AML-193 (cell line): Measurements from ENCODE around the gene CCDC73.
"Not testable (repeated sequence)": the region's sequence is repeated elsewhere in the genome, so short reads cannot be mapped to it uniquely, and the experiment has no call there.

Source experiments
- DNase-seq, 2 experiments: peaks; one replicate each; lab custom pipeline; 2025; lab: John Stamatoyannopoulos, UW

The CCDC73 gene

DNA sequence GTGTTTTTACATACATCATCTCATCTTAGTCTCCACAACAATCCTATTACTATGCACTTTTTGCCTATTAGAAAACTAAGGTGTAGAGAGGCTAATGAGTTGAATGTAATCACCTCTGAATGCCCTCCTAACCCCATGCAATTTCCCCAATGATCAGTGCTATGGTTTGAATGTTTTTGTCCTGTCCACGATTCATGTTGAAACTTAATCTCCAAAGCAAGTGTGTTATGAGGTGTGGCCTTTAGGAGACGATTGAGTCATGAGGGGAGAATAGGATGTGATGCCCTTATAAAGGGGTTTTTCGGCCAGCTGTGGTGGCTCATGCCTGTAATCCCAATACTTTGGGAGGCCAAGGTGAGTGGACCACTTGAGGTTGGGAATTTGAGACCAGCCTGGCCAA lies 2.0 kb upstream of the CCDC73 start:
- no peak for DNase-seq

- peak; percentile 33 to 38 for DNase-seq
Measured at GRCh38 chr11:32792948-32793475, 1.4 kb downstream of the CCDC73 start.

GRCh38 chr11:32792111-32792947 lies 2.1 kb downstream of the CCDC73 start:
- DNase-seq: no peak

DNA sequence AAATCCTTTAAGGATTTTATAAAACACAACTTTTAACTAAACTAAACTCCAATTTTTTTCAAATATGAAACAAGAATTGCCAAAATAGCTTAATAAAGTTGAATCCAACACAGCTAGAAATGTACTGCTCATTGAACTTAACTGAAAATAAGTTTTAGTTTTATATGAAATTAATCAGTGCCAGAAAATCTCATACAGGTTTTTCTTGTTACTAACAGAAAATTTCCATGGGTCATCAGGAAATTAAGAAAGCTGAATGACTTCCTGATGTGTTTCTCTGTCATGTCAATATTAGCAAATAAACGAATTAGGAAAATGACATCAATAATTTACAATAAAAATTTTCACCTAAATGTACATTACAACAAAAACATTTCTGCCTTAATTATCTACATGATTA lies 3.5 kb downstream of the CCDC73 start:
- no peak for DNase-seq

DNA sequence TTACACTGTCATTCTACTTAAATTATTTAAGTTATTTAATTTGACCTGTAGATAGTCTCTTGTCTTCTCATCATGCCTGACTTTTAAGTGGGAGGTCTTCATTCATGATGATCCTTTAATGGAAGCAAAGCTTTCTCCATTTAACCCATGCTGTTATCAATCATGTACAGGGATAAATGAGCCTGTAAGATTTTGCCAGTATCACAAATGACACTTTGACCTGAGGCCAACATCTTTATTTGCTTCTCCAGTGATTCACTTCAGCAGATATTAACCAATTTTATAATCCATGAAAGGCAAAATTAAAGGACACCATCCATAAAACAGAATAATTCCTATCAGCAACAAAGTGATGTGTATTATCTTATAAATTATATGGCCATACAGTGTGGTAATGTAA lies 7.7 kb downstream of the CCDC73 start:
- no peak for DNase-seq

DNA sequence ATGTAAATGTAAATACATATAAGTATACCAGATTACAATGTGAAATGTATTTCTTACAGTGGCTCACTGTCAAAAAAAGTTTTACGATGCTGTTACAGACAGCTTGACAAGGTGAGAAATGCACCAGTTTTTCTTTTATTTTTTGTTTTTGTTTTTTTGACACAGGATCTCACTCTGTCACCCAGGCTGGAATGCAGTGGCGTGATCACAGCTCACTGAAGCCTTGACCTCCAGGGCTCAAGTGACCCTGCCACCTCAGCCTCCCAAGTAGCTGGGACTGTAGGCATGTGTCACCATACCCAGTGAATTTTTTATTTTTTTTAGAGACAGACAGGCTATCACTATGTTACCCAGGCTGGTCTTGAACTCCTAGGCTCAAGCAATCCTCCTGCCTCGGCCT lies 9.2 kb downstream of the CCDC73 start:
- no peak for DNase-seq

GRCh38 chr11:32781721-32782120 lies 12.7 kb downstream of the CCDC73 start:
- DNase-seq: no peak

- not testable (repeated sequence) for DNase-seq
Measured at GRCh38 chr11:32780839-32781238, 13.6 kb downstream of the CCDC73 start.

DNA sequence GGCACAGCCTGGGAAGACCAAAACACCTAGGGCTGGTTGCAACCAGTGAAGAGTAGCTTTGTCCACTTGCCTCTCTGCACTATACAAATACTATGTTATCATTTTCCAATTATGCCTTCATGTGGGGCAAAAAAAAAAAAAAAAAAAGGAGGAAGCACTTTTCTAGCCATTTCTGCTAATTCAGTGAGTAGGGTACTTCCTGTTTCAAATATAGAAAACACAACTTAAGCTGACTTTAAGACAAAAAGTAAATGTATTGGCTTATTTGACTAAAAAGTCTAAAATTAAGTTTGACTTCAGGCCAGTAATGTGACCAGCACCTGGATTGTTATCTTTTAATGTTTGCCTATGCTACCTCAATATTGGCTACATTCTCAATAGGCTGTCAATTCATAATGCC lies 15.3 kb downstream of the CCDC73 start:
- DNase-seq: peak in 1 of 2 experiments; percentile 36

DNA sequence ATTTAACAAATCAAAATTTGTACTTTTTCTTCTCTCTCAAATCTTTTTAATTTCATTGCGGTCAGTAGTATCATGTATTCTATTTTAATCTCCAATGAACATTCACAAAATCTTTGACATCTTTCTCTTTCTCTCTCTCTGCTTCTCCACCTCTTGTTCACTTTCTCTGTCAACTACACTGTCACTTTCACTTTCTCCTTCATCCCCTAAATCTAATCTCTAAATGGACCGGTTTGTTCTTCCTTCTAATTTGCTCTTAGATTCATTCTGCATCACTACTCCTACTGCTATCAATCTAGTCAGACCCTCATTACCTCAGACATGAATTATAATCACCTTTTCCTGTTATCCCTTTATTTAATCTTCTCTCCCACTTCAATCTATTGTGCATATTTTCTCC lies 18.6 kb downstream of the CCDC73 start:
- no peak for DNase-seq

DNA sequence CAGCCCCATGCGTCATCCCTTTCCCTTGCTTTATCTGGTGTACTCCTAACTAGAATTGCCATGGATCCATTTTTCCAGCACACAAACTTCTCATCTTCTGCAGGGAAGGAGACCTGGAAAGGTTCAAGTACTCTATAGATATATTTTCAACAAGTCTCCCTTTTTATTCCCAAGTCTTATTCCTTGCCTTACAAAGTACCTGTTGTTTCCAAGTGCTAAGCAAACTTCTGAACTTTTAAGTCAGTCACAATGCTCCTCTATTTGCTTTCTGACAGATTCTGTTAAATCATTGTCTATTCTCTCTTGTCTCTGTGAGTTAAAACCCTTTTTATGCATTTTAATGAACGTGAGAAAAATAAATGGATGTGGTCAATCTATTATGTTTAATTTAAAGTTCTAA lies 20.4 kb downstream of the CCDC73 start:
- DNase-seq: no peak

DNA sequence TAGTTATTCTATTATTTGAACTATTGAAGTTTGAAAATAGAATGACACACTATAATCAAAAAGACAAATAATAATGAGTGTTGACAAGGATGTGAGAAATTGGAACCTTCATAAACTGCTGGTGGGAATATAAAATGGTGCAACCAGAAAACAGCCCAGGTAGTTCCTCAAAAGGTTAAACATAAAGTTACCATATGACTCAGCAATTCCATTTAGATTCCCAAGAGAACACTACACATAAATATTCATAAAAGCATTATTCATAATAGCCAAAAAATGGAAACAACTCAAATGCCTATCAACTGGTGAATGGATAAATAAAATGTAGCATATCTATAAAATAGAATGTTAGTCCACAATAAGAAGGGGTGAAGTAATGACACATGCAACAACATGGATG lies 21.7 kb downstream of the CCDC73 start:
- no peak for DNase-seq

DNA sequence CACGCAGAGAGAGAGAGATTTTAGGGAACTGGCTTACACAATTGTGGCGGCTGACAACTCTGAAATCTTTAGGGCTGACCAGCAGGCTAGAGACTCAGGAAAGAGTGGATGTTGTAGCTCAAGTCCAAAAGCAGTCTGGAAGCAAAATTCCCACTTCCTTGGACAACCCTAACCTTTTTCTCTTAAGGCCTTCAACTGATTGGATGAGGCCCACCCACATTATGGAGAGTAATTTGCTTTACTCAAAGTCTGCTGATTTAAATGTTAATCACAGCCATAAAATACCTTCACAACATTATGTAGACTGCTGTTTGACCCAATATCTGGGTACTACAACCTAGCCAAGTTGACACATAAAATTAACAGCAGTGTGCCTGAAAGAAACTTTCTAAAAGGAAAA lies 32.7 kb downstream of the CCDC73 start:
- not testable (repeated sequence) for DNase-seq

- DNase-seq: no peak
Measured at GRCh38 chr11:32758291-32758690, 36.2 kb downstream of the CCDC73 start.

DNA sequence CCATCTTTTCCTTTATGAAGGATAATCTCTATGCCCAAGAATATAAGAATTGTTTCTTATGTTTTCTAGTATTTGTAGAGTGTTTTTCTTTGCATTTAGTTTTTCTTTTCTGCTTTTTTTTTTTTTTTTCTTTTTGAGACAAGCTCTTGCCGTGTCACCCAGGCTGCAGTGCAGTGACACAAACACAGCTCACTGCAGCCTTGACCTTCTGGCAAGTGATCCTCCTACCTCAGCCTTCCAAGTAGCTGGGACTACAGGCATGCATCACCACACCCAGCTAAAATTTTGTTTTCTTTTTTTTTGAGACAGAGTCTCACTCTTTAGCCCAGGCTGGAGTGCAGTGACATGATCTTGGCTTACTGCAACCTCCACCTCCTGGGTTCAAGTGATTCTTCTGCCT lies 41.3 kb downstream of the CCDC73 start:
- not testable (repeated sequence) for DNase-seq

DNA sequence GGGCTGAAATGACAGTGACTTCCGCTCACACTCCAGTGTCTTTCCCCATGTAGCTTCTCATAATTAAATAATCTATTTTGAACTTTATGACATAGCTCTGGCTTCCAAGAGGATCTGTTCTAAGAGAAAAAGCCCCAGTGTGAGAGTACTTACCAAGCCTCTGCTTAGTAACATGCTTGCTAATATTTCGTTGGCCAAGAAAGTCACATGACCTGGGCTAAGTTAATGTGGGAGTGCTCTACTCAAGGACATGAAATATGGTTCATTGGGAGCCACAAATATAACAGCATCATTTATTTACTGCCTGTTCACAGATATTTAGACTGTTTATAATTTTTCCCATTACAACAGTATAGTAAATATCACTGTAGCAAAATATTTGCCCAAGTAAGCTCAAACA lies 42.5 kb downstream of the CCDC73 start:
- DNase-seq: no peak

- no peak for DNase-seq
Measured at GRCh38 chr11:32751381-32751780, 43.1 kb downstream of the CCDC73 start.

GRCh38 chr11:32729976-32730375 lies 64.5 kb downstream of the CCDC73 start:
- no peak for DNase-seq

DNA sequence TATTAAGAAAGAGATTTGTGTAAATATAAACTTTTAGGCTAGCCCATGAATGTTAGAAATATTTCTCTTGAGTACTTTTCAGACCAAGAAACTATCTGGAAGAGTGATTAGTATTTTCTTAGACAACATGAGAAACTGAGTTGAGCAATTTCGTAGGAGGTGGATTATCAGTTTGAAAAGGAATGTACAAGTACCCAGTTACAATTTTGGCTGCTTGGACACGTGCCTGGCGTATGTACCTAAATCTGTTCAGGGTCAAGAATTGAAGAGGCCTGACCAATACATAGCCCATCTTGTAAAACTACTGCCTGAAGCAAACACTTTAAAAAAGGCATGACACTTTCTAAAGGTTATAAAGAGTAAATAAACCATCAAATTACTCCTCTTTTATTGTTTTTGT lies 71.1 kb downstream of the CCDC73 start:
- DNase-seq: no peak

- no peak for DNase-seq
Measured at GRCh38 chr11:32722255-32722654, 72.2 kb downstream of the CCDC73 start.

GRCh38 chr11:32713496-32713895 lies 81.0 kb downstream of the CCDC73 start:
- peak; percentile 8 to 21 for DNase-seq

DNA sequence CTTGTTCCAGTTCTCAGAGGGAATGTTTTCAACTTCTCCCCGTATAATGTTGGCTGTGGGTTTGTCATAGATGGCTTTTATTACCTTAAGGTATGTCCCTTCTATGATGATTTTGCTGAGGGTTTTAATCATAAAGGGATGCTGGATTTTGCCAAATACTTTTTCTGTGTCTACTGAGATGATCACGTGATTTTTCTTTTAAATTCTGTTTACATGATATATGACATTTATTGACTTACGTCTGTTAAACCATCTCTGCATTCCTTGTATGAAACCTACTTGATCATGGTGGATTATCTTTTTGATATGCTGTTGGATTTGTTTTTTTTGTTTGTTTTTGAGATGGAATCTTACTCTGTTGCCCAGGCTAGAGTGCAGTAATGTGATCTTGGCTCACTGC lies 85.5 kb downstream of the CCDC73 start:
- not testable (repeated sequence) for DNase-seq

DNA sequence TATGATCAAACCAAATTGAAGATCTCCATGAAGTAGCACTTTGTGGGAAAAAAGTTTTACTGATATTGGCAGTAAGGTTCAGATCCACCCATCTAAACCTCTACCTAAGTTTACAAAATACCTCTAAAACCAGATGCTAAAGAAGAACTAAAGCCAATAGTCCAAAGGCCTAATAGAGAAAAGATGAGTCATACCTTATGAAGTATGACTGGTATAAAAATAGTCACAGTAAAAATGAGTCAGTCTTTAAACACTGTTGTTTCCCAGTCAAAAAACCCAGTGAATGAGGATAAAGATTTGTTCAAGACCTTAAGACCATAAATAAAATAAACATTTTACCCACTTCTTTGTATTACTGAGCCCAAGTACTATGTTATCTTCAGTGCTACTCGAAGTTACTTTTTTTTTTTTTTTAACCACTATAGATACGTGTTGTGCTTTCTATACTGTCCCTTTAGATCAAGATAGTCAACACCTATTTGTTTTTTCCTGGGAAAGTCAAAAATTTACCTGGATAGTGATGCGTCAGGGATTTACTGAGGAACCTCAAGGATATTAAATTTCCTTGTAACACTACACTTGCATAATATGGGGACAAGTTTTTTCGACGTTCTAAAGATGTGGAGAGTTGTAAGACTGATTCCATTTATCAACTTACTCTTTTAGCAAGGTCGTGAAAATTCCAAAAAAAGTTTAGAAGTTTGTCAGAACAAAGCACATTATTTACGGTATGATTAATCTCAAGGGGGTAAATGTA lies 87.3 kb downstream of the CCDC73 start:
- no peak for DNase-seq
